NCI-H146 treated with DMSO at 0.1 percent for 48 hours (cell line): ENCODE measurements around the gene PBX1.

Experiments
- DNase-seq: peaks from one replicate; lab custom pipeline; 2025; ENCODE audit not compliant: unreplicated experiment; lab: John Stamatoyannopoulos, UW

PBX1 gene

DNA sequence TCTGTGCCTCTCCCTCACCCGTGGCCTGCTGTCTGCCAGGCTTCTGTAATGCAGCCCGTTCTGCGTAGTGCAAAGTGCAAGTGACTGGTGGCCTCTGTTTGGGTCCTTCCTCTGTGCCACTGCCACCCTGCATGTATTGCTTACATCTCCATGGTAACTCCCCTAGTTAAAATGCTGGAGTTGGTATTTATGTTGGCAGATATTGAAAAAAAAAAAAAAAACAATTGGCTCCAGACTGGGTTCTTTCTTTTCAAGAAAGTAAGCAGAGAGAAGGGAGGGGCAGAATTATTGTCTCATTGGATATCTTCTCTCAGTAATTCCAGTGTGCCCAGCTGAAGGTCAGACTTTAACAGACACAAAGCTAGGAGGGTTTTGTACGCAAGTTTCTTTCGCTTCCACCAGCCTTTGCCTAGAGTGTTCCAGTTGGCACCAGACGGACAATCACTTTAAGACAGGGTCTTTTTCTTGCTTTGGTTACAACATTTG lies 242.3 kb downstream of the PBX1 start:
- DNase-seq = no peak

DNA sequence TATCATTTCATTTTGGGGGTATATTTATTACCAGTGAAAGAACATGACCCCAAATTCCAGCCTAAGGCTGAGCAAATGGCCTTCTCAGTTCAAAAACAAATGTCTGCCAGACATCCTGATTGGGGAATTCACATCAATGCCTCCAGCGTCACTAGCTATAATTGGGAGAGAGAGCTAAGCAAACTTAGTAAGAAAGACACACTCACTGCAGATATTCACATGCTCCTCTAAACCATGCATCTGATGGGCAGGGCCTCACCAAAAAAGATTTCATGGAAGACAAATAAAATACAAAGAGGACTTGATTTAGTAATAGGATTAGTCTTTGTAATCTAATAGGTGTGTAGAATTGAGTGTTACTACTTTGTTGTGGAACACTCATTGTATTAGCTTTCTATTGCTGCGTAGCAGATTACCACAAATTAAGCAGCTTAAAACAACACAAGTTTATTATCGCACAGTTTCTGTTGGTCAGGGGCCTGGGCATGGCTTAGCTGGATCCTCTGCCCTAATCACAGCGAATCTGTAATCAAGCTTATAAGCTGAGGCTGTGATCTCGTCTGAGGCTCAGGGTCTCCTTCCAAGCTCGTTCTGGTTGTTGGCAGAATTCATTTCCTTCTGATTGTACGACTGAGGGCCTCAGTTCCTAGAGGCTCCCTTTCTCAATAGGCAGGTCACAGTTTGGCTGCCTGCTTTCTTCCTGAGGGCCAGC lies 243.0 kb downstream of the PBX1 start:
- no peak for DNase-seq

DNA sequence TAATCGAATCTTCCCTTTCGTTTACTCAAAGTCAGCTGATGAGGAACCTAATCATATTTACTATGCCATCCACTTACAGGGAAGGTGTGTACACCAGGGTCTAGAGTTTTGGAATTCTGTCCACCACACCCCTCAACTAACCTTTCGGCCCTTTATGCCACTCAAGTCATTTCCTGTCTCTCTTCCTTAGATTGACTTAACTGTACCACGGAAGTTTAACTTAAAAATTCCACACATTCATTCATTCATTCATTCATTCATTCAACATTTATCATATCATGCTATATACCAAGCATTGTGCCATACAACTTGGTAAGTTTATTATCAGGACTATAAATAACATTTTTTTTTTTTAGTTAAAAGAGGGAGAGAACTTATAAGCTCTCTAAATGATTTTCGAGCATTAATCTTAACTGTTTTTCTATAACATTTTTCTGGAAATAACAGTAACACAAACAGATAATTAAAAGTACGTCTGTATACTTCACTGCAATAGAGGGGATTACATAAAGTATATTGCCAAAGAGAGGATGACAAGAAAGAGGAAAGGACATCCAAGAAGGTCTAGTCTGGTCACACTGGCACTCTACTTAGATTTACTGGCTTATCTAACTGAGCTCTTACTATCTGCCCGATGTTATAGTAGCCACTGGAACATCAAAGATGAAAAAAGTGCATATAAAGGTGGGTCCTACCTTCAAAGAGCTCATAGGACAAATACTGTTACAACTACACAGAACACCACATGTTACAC lies 243.7 kb downstream of the PBX1 start:
- no peak for DNase-seq

DNA sequence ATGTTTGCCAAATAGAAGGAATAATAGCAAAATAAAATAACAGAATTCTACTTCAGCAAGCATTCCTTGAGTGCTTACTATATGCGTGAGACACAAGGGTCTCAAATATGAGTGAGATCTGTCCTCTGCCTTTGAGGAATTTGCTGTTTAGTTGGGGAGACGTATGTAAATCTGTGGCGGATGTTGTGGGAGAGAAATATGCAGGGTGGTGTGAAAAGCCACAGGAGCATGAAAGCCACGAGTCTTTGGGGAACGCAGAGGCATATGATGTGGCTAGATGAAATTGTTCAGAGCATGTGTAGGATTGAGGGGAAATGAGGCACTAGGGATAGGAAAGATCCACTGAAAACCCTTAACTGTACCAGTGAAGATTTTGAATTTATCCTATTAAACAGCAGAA lies 244.4 kb downstream of the PBX1 start:
- no peak for DNase-seq

DNA sequence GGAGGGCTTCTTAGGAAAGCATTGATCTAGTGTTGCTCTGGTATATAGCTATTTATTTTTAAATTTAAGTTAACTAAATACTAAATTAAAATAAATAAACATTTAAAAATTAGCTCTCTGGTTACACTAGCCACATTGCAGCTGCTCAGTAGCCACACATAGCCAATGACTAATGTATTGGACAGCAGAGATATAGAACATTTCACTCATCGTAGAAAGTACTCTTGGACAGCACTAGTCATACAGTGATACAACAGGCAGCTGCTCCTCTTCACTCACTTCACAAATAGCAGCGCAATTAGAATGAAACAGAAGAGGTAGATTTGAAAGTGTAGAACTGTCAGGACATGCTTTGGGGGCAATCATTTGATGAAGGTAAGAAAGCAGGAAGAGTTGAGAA lies 245.4 kb downstream of the PBX1 start:
- no peak for DNase-seq

DNA sequence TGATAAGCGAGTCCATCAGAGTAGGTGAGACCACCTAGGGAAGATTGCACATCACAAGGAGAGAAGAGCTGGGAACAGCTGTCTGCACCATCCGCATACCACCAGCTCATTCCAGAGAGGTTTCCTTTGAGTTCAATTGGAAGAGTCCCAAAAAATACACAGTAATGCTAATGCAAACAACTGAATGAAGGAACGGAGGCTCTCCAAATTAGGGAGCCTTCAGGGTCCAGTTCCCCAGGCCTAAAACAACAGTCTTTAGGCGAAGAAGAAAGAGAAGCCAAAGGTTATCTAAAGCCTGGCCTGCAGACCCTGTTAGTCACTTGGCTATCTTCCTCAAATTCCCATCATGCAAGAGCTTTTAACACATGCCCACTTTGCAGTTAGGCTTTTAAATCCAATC lies 246.4 kb downstream of the PBX1 start:
- DNase-seq = no peak

DNA sequence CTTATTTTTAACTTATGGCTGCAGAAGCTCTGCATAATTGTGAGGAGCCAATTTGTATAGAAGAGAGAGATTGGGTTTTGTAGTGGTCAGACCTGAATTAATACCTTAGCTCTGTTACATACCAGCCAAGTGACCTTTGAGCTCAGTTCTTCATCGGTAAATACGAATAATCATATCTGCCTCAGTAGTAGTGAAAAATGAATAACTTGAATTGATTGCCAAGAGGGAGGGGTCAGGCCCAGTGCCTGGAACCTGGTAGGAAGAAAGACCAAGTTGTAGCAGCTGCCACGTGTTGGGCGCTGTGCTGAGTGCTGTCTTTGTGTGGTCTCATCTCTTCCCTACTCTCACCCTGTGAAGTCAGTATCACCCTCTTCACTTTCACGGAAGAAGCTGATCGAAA lies 247.5 kb downstream of the PBX1 start:
- no peak for DNase-seq

DNA sequence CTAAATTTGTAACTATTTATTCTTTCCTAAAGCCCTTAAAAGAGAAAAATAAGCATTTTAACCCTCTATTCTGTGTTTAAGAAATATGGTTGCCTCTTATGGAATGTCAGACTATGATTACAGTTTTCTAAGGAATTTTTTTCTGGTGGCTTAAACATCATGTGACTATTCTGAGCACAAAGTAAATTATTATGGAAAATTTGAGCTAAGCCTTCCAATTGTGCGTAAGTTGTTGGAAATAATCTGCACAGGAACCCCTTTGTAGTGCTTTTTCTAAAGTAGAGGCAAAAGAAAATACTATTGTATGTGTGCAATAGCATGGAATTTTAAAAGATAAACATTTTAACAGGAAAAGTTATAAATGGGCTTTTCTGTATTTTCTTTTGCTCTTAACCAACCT lies 254.8 kb downstream of the PBX1 start:
- DNase-seq = no peak

DNA sequence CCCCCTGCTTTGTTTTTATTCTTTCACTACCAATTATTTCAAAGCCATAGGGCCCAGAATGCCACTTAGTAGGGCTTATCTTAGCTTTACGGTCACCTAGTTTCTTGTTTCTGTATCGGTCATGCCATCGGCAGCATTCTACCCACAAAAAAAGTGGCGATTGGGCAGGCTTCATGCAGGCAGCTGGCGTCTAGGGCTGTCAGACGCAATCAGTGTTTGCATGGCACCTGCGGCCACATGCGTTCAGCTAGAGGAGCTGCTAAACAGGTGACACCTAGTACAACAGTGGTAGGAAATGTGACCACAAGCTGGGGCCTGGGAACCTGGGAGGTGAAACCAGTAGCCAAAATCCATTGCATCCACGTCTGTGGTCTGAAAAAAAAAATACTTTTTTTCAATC lies 262.7 kb downstream of the PBX1 start:
- no peak for DNase-seq

DNA sequence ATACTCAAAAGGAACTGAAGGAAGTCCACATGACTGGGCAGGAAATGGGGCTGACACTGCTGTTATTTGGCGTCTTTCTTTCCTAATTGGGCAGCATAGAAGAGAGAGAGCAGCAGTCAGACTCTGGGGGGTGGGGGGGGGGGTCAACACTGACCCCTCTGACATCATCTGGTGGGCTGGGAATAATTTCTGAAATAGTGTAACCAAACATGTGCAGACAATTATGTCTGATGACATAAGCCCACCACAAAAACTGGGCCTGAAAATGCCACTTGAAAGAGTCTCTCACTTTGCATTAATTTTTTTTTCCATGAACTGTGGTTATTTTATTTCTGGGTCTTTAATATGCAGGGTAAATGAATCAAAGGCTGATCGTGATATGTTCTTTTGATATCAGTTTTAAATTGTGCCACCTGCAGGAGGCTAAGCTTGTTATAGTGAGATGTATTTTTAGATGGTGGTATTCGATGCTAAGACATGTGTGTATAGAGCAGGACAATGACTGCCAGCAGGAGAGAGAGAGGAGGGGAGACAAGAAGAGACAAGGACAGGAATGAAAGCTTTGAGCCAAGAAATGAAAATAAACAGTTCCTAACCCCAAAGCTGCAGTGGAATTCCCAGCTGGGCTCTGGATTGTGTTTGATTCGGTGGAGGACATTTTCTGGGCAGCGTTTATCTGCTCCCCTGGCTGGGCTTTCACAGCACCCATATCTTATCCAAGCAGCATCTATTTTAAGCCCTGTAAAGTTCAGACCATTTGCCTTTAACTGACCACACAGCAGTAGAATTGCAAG lies 264.7 kb downstream of the PBX1 start:
- DNase-seq = no peak

DNA sequence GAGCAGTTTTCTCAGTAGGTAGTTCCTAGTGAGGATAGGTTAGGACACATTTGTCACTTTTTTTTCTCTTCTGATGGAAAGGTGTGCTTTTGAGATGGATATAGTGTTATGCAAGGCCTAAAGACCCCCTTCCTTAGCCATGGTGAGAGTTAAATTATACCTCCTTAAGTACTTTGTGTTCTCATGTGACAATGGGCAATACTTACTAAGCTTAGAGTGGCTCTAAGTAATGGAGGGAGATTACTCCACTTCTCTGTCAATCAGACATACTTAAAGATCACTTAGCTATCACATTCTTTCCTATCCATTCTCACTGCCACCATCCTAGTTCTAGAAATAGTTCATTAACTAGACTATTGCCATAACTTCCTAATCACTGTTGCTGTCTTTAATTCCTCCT lies 265.6 kb downstream of the PBX1 start:
- no peak for DNase-seq

DNA sequence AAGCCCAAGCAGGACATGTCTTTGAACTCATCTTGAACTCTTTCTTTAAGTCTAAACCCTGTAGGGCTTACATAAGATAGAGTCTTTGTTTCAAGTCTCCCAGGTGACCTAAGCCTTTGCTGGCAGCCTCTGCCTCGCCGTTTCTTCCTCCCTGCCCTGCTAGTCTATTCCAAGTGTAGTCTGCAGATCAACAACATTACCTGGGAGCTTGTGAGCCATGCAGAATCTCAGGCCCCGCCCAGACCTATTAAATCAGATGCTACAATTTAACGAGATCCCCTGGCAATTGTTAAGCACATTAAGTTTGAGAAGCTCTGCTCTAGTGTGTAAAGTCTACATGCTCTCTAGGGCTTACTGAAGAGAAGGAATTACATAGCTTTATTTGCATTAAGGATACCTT lies 271.6 kb downstream of the PBX1 start:
- no peak for DNase-seq

DNA sequence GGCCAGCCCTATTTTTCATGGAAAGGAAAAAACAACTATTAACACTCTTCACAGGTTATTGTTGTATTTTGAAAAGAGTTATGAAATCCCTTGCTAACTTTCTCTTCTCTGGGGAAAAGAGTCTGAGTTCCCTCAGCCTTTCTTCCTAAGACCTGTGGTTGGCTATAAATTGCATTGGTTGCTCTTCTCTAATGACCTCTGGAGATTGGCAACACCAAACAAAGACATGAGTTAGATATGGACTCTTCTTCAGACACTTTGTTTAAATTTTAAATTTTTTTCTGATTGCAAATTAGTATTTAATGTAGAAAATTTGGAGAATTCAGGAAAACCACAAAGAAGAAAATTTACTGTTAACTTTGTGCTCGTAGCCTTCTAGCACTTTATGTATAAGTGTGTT lies 275.7 kb downstream of the PBX1 start:
- DNase-seq = no peak

DNA sequence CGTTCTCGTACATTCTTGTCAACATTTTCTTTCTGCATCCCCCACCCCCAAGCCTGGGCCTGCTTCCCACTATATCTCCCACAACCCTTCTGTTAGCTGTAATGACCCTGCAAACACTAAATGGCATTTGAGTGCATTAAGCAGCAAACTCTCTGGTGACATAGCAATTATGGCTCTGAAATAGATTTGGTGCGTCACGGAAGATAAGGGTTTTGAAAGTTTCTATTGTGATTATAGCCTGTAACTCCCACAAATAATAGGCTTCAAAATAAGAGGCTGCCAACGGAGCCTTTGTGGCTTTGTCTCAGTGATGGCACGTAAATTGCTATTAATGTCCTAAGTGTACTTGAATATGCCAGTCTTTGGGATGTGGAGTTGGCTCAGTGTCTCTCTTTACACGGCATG lies 277.6 kb downstream of the PBX1 start:
- DNase-seq = peak; percentile 85

DNA sequence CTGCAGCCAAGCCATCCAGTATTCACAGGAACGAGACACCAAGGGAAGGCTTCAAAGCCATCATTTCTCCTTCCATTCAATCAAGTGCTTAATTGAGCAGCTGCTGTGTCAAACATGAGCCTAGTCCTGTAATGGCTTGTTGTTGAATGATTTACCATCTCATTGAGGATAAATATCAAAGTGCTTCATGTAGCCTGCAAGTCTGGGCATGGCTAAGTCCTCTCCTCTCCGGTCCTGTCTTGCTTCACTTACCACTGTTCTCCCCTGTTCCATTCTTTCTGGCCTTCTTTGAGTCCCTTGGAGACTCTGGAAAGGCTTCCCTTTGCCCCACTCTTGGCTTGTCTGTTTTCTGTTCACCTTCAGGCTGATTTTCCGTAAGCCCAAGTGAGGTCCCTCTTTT lies 279.8 kb downstream of the PBX1 start:
- DNase-seq = no peak

DNA sequence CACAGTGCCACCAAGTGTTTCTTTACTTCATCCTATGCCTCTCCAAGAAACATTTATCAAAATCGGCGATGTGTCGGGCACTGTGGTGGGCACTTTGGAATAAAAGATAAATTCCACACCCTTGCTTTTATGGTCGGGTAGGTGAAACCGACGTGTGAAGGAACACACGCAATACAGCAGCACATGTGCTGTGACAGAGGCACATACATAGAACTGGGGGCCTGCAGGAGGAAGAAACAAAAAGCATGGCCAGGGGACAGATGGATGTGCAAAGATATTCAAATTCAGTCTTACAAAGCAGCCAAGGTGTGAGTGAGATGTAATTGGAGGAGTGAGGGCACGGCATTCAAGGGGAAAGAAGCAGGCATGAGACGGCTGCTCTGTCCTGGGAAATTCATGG lies 282.0 kb downstream of the PBX1 start:
- no peak for DNase-seq

DNA sequence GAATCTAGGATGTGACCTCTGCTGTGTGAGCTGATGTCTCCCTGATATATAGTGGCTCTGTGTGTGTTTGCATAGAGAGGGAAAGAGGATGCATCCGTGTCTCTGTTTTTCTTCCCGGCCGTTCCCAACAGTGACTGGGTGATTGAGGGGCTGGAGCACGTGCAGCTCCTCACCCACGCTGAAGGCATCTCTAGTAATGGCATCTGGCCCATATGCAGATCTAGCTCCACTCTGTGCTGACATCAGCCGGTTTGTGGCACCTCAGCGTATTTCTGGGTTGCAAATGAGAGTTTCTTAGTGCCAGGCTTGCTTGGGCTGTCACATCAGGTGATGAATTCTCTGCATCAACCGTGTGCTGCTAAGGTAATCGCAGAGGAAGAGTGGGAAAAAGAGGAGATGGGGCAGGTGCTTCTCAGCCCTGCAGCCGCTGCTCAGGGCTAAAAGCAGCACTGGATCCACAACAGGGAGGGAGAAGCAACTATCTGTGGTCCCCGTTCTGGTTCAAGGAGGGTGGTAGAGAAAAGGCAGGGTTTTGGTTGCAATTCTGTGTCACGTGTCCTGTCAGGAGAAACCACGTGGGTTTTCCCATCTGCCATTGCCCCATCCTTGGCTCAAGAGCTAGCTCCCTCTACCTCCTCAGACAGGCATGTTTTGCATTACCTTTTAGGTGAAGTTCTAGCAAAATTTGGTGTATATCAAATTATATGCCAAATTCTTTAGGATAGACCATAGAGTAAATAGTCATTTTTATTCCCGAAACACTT lies 282.9 kb downstream of the PBX1 start:
- DNase-seq = no peak

DNA sequence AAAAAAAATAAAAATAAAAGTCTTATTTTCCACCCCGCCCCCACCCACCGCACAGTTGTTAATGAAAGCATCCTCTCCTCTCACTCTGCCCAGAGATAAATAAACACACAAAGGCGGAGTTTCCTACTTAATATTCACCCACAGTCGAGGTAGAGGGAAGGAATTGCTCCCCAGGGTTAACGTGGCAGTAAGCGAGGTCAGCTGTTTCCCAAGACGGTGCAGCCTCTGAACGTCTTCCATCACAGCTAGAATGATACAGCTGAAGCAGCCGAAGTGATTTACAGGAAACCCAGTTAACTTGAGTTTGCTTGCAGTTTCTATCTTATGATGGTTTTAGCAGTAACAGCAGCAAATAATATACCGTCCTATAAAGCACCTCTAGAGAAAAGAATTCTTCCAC lies 283.9 kb downstream of the PBX1 start:
- no peak for DNase-seq

DNA sequence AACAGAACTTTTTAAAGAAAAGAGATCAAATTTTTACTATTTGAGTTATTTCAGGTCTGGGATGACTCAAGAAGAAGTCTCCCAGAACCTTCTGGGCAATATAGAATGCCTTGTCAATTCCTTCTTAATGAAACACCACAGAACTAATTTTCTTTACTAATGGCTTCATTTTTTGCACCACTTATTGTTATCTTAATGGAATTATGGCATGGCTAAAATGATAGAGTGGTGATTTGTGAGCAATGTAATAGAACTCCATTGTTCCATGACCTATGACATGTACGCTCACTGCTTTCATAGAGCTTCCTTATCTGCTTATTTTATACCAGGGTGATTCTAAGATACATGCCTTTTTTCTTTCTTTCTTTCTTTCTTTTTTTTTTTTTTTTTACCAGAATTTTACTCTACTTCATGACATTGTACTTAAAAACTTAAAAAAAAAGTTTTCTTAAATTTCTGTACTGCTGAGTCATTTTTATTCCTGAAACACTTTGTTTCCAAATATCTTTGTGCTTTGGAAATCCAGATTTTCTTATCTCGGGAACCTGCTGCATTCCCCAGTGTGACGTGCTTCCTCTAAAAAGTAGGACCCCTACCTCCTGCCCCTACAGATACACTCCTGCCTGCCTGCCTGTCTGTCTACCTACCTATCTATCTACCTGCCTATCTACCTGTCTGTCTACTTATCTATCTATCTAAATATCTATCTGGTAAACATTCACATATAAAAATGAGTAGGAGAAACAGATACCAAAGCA lies 284.9 kb downstream of the PBX1 start:
- no peak for DNase-seq
